ENCODE data around the gene CARD11.
"Not testable (repeated sequence)": the region's sequence is repeated elsewhere in the genome, so short reads cannot be mapped to it uniquely, and the experiment has no call there.

Gene CARD11

DNA sequence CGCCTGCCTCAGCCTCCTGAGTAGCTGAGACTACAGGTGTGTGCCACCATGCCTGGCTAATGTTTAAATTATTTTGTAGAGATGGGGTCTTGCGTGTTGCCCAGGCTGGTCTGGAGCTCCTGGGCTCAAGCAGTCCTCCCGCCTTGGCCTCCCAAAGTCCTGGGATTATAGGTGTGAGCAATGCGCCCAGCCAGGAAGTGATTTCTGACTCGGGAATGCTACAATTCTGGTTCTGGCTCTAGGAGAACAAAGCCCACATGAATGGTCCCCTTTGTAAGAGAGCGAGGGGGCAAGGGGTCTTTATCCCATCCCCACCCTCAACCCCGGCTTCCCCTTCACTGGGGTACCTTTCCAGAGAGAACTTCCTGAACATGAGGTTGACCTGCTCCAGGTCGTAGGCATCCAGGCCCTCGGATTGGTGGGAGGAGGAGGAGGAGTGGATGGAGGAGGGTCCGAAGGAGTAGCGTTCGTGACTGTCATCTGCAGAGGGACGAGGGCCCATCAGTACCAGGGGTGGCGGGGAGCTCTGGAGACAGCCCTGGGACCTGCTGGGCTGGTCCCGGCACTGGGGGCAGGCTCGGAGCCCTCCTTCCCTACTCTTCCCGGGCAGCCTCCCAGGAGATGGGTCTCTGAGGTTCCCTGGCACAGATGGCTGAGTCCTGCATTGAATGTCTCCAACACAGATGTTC, 119.6 kb downstream of the CARD11 start:
- no peak for DNase-seq

- no peak for DNase-seq
Observed at GRCh38 chr7:2923291-2923781, 120.3 kb downstream of the CARD11 start.

DNA sequence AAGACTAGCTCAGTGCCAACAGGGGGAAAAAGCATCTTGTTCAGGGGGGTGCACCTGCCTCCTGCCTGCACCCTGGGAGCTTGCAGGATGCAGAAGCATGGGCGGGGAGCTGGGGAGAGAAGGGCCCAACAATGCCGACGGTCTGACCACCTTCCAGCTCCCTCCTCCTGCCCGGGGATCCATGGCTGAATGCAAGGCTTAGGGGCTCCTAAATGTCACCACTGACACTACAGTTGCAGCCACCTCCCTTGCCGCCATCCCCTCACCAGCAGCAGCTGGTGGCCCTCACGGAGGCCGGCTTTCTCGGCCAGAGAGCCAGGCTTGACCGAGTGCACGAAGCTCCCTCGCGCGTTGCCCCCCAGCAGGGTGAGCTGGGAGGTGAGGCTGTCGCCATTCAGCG, 120.8 kb downstream of the CARD11 start:
- no peak for DNase-seq

DNA sequence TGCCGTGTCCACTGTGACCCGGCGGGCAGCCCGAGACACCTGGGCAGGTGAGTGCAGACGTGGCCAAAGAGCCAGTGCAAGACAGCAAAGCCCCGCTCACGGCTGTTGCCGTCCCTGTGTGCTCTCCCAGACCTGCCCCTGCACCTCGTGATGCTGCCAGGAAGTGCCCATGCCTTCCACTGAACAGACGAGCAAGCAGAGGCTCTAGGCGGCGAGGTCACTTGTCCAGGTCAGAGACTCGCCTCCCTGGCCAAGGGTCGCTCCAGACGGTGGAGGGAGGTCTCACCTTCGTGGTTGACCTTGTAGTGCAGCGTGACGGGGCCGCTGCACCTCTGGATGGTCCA, 121.3 kb downstream of the CARD11 start:
- no peak for DNase-seq

DNA sequence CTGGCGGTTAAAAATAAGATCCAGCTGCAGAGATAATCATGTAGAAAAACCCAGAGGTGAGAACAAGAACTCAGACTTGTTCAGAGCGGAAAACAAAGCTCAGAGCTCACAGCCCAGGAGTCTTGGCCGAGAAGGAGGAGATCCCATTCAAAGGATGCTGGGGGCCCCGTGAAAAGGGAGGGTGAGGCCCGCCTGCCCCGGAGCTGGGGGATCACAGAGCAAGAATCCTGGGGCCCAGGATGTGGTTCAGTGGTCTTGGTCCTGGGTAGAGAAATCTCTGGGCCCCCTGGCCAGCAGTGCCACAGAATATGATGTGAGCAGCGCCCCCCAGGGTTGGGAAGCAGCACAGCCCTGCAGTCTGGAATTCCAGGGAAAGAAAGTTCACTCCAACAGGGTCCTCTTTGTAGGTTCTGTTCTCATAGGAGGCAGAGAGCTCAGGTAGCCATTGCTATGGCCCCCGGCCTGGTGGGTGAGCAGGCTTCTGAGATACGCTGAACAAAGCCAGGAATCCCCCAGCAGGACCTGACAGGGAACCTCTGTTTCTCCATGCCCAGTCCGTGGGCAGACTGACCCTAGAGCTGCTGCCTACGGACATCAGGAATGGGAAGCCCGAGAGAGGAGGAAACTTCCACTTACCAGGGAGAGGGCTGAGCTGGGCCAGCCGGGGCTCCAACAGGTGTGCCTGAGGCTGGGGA, 121.9 kb downstream of the CARD11 start:
- DNase-seq, result no peak

DNA sequence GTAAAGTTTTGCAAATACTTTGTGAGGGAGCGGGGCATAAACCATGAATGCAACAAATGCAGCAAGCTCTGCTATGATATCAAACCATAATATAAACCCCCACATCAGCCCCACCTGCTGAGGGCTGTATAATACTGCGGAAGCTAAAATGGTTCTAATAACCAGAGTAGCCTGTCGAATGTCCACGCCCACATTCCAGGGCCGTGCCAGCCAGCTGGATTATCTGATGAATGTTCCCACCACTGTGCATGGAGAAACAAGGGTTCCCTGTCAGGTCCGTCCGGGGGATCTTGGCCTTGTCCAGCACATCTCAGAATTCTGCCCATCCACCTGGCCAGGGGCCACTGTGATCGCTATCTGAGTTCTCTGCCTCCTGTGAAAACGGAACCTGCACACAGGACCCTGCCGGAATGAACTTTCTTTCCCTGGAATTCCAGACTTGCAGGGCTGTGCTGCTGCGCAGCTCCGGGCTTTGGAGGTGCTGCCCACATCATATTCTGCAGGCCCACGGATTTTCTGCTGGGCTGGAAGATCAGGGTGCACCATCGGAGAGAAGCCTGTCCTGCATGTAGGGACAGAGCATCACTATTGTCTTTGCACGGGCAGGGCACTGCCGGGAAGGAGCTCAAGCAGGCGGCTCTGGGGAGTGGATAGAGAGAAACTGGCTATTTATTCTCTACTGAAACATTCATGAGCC, 122.6 kb downstream of the CARD11 start:
- DNase-seq, result no peak

DNA sequence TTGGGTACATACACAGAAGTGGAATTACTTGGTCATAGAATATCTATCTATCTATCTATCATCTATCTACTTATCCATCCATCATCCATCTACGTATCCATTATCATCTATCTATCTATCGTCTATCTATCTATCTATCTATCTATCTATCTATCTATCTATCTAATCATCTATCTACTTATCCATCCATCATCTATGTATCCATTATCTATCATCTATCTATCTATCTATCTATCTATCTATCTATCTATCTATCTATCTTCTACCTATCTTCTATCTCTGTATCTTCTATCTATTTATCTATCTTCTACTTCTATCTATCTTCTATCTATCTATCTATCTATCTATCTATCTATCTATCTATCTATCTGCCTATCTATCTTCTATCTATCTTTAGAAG, 123.2 kb downstream of the CARD11 start:
- DNase-seq, result not testable (repeated sequence)

DNA sequence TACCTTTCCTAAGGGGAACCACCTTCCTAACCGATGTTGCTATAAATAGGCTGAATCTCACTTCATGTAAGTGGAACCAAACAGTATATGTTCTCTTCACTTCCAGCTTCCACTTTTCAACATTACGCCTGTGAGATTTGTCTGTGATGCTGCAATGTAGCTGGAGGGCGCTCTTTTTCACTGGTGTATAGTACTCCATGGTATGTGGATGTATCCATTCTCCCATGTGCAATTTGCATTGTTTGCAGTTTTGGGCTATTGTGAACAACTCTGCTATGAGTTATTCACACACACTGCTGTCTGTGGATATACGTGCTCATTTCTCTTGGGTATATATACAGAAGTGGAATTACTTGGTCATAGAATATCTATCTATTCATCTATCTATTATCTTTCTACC, 123.6 kb downstream of the CARD11 start:
- DNase-seq, result no peak

- DNase-seq, result no peak
Observed at GRCh38 chr7:2919256-2919655, 124.4 kb downstream of the CARD11 start.

- no peak for DNase-seq
Observed at GRCh38 chr7:2918406-2918805, 125.3 kb downstream of the CARD11 start.

- DNase-seq, result no peak
Observed at GRCh38 chr7:2915023-2915422, 128.6 kb downstream of the CARD11 start.

DNA sequence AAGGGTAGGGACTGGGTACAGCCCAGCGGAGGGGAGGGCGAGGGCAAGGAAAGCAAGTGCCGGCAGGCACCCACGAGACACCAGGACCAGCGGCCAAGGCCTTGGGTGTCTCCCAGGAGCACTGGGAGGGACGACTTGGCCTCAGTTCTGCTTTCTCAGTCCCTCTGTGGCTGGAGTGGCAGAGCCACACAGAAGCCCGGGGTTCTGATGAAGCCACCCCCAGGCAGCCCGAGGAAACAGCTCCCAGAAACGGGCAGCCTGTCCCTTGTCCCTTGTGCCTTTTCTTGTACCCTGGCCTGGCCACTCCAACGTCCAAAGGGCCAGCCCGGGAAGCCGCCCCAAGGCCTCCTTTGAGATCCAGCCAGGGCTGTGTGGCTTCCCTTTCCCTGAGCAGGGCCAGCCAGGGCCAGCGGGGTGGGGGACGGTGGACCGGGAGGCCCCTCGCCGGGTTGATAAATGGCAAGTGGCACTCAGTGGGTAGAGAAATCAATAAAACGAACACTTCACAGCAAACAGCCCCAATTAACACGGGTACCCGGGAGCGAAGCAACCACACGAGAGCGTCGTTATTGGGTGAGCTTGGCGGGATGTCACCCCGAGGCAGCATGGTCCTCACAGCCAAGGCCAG, 129.8 kb downstream of the CARD11 start:
- no peak for DNase-seq

- no peak for DNase-seq
Observed at GRCh38 chr7:2912684-2913439, 130.8 kb downstream of the CARD11 start.

- DNase-seq, result no peak
Observed at GRCh38 chr7:2911466-2911865, 132.2 kb downstream of the CARD11 start.

- no peak for DNase-seq
Observed at GRCh38 chr7:2909471-2910039, 134.1 kb downstream of the CARD11 start.

- no peak for DNase-seq
Observed at GRCh38 chr7:2909043-2909442, 134.6 kb downstream of the CARD11 start.

DNA sequence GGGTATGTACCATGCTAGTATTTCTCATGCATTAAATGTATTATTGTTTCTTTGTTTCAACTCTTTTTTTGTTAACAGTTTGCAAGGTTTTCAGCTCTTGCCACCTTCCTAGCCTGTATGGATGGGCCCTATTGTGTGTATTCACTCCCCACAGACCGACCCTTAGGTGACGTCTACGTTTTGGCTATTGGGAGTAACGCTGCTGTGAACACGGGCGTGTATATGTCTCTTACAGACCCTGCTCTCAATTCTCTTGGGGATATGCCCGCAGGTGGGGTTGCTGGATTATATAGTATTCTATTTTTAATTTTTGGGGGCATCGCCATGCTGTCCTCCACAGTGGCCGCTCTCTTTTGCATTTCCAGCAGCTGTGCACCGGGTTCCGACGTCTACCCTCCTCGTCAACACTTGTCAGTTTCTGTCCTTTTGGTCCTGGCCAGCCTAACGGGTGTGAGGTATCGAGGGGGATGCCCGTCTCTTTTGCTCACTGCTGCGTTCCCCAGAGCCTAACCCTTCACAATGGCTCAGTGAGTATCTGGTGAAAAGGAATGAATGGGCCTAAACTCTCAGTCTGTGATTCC, 135.5 kb downstream of the CARD11 start:
- DNase-seq, result no peak

- DNase-seq, result no peak
Observed at GRCh38 chr7:2906197-2906931, 137.3 kb downstream of the CARD11 start.

GRCh38 chr7:2905500-2905899, 138.2 kb downstream of the CARD11 start:
- DNase-seq, result no peak

GRCh38 chr7:2905027-2905426, 138.6 kb downstream of the CARD11 start:
- DNase-seq, result no peak

DNA sequence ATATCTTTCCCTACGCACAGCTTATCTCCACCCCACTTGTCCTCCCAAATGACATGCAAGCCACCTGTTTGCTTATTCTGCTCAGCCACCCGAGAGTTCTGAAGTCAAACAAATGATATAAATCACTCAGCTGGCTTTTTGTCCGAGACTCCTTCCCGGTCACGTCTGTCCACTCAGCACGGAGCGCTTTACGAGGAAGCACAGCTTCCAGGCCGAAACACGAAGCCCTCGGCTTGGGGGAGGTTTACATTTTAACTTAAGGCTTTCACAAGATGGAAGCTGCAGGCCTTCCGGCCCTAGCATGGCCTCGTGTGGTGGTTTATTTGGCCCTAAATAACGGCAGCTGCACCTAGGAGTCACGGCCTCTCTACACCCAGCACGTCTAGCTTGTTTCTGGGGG, 139.5 kb downstream of the CARD11 start:
- DNase-seq, result no peak

Data from T-helper 2 cell (primary cell).